Activated naive CD8-positive, alpha-beta T cell treated with anti-CD3 and anti-CD28 coated beads, Interleukin-2, amount 50 U/mL, for 16 hours (primary cell): ENCODE measurements around the gene PTPRCAP.

Experiments
- DNase-seq: peaks from one replicate; pipeline ENCODE4 v3.0.0-alpha.2; 2020; ENCODE audit warnings: low read depth, low spot score

PTPRCAP gene

GRCh38 chr11:67396587-67397389, 40.7 kb downstream of the PTPRCAP start:
- no peak for DNase-seq

DNA sequence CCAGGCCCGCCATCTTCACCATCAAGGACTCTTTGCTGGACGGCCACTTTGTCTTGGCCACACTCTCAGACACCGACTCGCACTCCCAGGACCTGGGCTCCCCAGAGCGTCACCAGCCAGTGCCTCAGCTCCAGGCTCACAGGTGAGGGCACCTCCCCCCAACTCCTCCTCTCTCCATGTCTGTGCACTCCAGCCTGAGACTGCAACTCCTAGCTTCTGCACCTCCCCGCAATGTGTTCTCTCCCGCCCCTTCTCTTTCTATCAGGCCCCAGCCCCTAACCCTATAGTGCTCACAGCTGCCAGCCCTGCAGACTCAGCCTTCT, 41.3 kb downstream of the PTPRCAP start:
- DNase-seq, result no peak

GRCh38 chr11:67395555-67396258, 41.8 kb downstream of the PTPRCAP start:
- DNase-seq, result no peak

DNA sequence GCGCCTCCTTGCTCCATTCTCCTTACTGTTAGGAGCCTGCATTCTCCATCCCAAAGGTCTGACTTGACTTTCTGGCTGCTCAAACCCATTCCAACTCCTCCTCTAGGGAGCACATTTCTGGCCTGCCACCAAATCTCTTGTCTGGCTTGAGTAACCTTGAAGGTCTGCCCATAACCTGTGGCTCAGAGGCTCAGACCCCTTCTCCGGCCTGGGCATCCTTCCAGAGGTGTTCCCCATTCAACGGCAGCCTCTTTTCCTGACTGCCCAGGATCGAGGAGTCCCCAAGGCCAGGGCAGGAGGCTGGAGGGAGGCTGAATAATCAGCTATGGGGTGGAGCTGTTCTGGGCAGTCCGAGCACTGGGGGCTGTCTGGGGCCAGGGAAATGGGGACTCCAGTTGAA, 43.5 kb downstream of the PTPRCAP start:
- DNase-seq, result no peak

GRCh38 chr11:67393437-67393836, 44.0 kb downstream of the PTPRCAP start:
- no peak for DNase-seq

DNA sequence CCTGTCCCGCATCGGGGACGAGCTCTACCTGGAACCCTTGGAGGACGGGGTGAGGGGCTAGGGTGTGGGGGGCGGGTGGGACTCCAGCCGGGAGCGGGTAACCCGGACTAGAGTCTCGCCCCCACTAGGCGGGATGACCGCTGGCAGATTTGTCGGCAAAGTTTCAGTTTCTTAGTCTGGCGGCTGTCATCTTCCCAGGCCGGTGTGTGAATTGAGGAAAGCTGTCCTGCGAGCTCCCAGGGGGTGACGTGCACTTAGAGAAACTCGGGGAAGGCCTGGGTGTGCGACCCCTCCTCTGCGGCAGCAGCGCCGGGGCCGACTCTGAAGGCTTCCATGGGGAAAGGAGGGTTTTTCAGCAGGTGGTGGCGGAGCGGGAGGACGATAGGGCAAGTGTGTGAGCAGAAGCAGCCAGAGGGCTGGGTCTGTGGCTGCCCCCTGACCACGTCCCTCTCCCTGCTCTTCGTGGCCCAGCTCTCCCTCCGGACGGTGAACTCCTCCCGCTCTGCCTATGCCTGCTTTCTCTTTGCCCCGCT, 45.2 kb downstream of the PTPRCAP start:
- no peak for DNase-seq

DNA sequence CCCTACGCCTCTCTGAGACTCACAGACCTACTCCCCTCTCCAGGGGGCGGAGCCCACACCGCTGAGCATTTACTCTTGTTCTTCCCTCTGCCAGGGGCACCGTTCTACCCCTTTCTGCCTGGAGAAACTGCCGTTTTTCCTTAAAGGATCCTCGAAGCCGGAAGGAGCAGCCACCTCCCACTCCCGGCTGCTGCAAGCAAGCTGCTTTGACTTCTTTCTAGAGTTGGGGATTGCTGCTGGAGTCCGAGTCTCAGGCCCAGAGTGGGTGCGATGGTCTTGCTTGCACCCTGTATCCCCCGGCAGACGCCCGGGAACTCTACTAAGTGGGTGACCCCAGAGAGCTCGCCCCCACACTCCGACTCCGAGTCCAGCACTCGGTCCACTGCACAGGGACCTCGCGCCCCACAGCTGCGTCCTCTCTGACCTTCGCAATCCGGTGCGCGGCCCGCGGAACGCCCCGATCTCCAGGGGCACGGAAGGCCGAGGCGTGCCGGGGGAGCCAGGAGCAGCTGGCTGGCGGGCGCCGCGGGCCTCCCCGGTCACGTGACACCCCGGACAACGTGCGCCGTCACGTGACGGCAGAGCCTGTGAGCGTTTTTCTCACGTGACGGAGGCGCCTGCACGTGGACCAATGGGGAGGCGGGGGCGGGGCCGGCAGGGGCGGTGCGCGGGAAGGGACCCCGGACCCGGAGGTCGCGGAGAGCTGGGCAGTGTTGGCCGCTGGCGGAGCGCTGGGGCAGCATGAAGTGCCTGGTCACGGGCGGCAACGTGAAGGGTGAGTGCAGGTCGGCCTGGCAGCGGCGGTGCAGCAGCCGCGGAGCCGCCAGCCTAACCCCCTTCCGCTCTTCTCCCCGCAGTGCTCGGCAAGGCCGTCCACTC, 45.9 kb downstream of the PTPRCAP start, which contains the start of gene RAD9A:
TSS of gene RAD9A (plus strand) at position 683 of the 879 bp plus-strand sequence. CDS start at position 742, 59 bp downstream.
- peak; percentile 84 for DNase-seq

DNA sequence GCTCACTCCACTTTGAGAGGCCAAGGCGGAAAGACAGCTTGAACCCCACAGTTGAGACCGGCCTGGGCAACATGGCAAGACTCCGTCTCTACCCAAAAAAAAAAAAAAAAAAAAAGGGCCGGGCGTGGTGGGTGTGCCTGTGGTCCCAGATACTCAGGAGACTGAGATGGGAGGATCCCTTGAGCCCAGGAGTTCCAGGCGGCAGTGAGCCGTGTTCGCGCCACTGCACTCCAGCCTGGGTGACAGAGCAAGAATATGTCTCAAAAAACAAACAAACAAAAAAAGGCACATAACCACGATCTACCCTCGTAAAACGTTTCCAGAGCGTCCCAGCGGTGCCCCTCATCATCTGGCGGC, 46.6 kb downstream of the PTPRCAP start:
- no peak for DNase-seq

GRCh38 chr11:67389477-67389876, 48.0 kb downstream of the PTPRCAP start:
- no peak for DNase-seq

- DNase-seq, result no peak
Measured at GRCh38 chr11:67387518-67387917, 50.0 kb downstream of the PTPRCAP start.

GRCh38 chr11:67387069-67387468, 50.4 kb downstream of the PTPRCAP start:
- DNase-seq, result no peak
